ENCODE data around the gene INSYN2A.

- TF ChIP-seq CTCF (IDR thresholded peaks at IDR 0.05): no peak
- TF ChIP-seq POLR2A (IDR thresholded peaks at IDR 0.05): no peak
Observed at GRCh38 chr10:127148066-127148932, 48.1 kb downstream of the INSYN2A start.

All from heart left ventricle (tissue), 13 donors.